Activated CD4-positive, CD25-positive, alpha-beta regulatory T cell (primary cell): Measurements from ENCODE around the gene NCOR2.

Experiments
- DNase-seq, 4 experiments: peaks; one replicate each; lab custom pipeline; 2025; lab: John Stamatoyannopoulos, UW

The NCOR2 gene

GRCh38 chr12:124576061-124576650 is 8.7 kb upstream of the NCOR2 start:
- no peak for DNase-seq

- DNase-seq, result no peak
These were observed 6.7 kb upstream of the NCOR2 start for GRCh38 chr12:124573839-124574786.

- no peak for DNase-seq
These were observed 4.1 kb upstream of the NCOR2 start for GRCh38 chr12:124571556-124571955.

- no peak for DNase-seq
These were observed 3.4 kb upstream of the NCOR2 start for GRCh38 chr12:124570810-124571209.

GRCh38 chr12:124569375-124570148 is 2.1 kb upstream of the NCOR2 start:
- DNase-seq, result no peak

GRCh38 chr12:124568431-124569374 is 1.3 kb upstream of the NCOR2 start:
- DNase-seq, result no peak

- peak; percentile 47 to 75 (median 58) for DNase-seq
These were observed 411 bp upstream of the NCOR2 start for GRCh38 chr12:124567673-124568373.

- DNase-seq, result peak; percentile 30 to 48 (median 33)
These were observed 1.0 kb downstream of the NCOR2 start for GRCh38 chr12:124566161-124566996.

- DNase-seq, result no peak
These were observed 1.7 kb downstream of the NCOR2 start for GRCh38 chr12:124565656-124566160.

GRCh38 chr12:124564971-124565491 is 2.4 kb downstream of the NCOR2 start:
- DNase-seq, result no peak

GRCh38 chr12:124564232-124564958 is 3.0 kb downstream of the NCOR2 start:
- no peak for DNase-seq

GRCh38 chr12:124563809-124564208 is 3.6 kb downstream of the NCOR2 start:
- no peak for DNase-seq

GRCh38 chr12:124563401-124563800 is 4.0 kb downstream of the NCOR2 start:
- DNase-seq, result no peak

GRCh38 chr12:124562796-124563181 is 4.6 kb downstream of the NCOR2 start:
- no peak for DNase-seq

GRCh38 chr12:124562018-124562795 is 5.2 kb downstream of the NCOR2 start:
- DNase-seq, result no peak

- no peak for DNase-seq
These were observed 6.2 kb downstream of the NCOR2 start for GRCh38 chr12:124561231-124561630.

GRCh38 chr12:124560146-124560890 is 7.1 kb downstream of the NCOR2 start:
- DNase-seq, result no peak
